ENCODE measurements around the gene NUP54. TPM values are rescaled to one million over a fixed set of nuclear protein-coding genes. Genes with fewer than 3 reads are reported as not detected.

Gene NUP54
- total and polyA plus RNA-seq, 9 of the 15 experiments (the other 6 are each of a cell fraction or from before 2014, with no cell fraction given): 29.6 to 115 (median 67.7) TPM

- Histone ChIP-seq H3K9me1 (ENCODE audit: control insufficient read depth, insufficient read depth, low read length) (no peaks in the 10 kb centered on the region), H3K36me3 (ENCODE audit: control insufficient read depth, insufficient read depth, low read length) (peaks cover 7% of the 10 kb centered on the region; the same call in 1 of the 3 replicates), H3K9me3 (replicated peaks; ENCODE audit: control insufficient read depth, insufficient read depth, low read depth, low read length) (no peaks in the 10 kb centered on the region), H3K4me3 (no peak overlapping the region), H2AFZ (ENCODE audit: low read depth, low read length) (no peak overlapping the region), H3K4me1 (replicated peaks in 1 of 2; ENCODE audit: control insufficient read depth in 2 of 2, insufficient read depth in 2 of 2, low read length in 2 of 2) (no peaks in the 10 kb centered on the region), H3K27me3 (ENCODE audit: control insufficient read depth in 2 of 2, insufficient read depth in 2 of 2, low read length in 2 of 2) (no peaks in the 10 kb centered on the region), H3K9ac (ENCODE audit: insufficient read depth in 1 of 2, low read depth in 2 of 2, low read length in 2 of 2) (no peak overlapping the region), H3K4me2 (ENCODE audit: insufficient read depth, low read length) (no peak overlapping the region), H4K20me1 (replicated peaks; ENCODE audit: control insufficient read depth, insufficient read depth, low read length) (no peaks in the 10 kb centered on the region), H3K79me2 (ENCODE audit: control insufficient read depth, insufficient read depth, low read length) (no peaks in the 10 kb centered on the region), H3K27ac (ENCODE audit: extremely low read depth, low read depth, low read length) (no peak overlapping the region)
- intact Hi-C loops (cut with micrococcal nuclease): no loop called here
- no peak for FAIRE-seq
- in situ Hi-C loops (cut with MboI): no loop called here
- BruUV-seq (replicated peaks): no TSS peak
- 0% methylated on average over 2 of the region's 2 CpGs for whole genome bisulfite sequencing (ENCODE audit: insufficient coverage, low coverage, missing lambda C conversion rate)
- CTCF ChIA-PET (ENCODE audit: low intra/inter-chr PET ratio): no interaction called here
- TF ChIP-seq, protein P1, sequence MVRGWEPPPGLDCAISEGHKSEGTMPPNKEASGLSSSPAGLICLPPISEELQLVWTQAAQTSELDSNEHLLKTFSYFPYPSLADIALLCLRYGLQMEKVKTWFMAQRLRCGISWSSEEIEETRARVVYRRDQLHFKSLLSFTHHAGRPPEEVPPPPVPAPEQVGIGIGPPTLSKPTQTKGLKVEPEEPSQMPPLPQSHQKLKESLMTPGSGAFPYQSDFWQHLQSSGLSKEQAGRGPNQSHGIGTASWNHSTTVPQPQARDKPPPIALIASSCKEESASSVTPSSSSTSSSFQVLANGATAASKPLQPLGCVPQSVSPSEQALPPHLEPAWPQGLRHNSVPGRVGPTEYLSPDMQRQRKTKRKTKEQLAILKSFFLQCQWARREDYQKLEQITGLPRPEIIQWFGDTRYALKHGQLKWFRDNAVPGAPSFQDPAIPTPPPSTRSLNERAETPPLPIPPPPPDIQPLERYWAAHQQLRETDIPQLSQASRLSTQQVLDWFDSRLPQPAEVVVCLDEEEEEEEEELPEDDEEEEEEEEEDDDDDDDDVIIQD (CRISPR knock-in tag; IDR thresholded peaks at IDR 0.05): no peak
- TF ChIP-seq KDM4B (IDR thresholded peaks at IDR 0.05; ENCODE audit: borderline replicate concordance in 2 of 2, low read depth in 1 of 2): no peak
- peak; percentile 85 for TF ChIP-seq NFIC (IDR thresholded peaks at IDR 0.05)
- no peak for ATAC-seq
- peak in 1 of 4 experiments; percentile 25 for DNase-seq (ENCODE audit: extremely low read depth in 1 of 4, low spot score in 3 of 4)
- POLR2A ChIA-PET: interaction anchor here (1.0 kb wide), 1 partner anchor 9 kb away, joined by 4 read pairs; no protein-coding TSS in a partner anchor
These were observed 8.4 kb upstream of the NUP54 start for GRCh38 chr4:76156635-76157034.

DNA sequence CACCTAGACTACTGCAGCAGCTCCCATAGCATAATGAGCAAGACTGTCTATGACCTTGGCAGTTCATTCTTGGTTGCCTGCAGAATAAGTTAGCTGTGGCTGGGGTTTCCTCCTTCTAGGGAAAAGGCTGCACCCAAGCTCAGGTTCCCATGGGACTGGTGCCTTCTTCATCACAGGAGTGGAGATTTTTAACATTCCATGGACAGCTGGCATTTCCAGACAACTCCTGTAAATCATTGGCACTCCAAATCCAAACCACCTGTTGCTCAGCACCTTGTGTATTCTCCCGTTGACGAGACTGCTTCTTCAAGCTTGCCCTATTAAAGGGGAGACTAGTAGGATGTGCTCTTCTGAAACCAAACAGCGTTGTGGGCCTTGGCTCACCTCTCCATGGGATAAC, 7.8 kb upstream of the NUP54 start:
- POLR2A ChIA-PET: interaction anchor here (0.9 to 1.0 kb wide), 2 partner anchors 8 to 233 kb away, joined by 3 to 4 read pairs; no protein-coding TSS in a partner anchor
- in situ Hi-C loops (cut with MboI): no loop called here
- no peak for TF ChIP-seq TAL1 (IDR thresholded peaks at IDR 0.05)
- no peak for TF ChIP-seq OTX1 (CRISPR knock-in tag; IDR thresholded peaks at IDR 0.05)
- no peak for TF ChIP-seq ZNF644 (tag; IDR thresholded peaks at IDR 0.05; ENCODE audit: low read depth)
- no peak for TF ChIP-seq NFXL1 (CRISPR knock-in tag; IDR thresholded peaks at IDR 0.05)
- TF ChIP-seq NCOA6 (IDR thresholded peaks at IDR 0.05): no peak
- no peak for TF ChIP-seq RHOXF2B (CRISPR knock-in tag; conservative IDR thresholded peaks at IDR 0.05)
- no peak for TF ChIP-seq ZNF589 (CRISPR knock-in tag; IDR thresholded peaks at IDR 0.05; ENCODE audit: low read depth)
- TF ChIP-seq ZKSCAN3 (CRISPR knock-in tag; IDR thresholded peaks at IDR 0.05): no peak
- TF ChIP-seq RBM34 (IDR thresholded peaks at IDR 0.05; ENCODE audit: borderline replicate concordance, insufficient read depth, low read length): no peak
- no peak for TF ChIP-seq ZNF551 (CRISPR knock-in tag; IDR thresholded peaks at IDR 0.05)
- no peak for TF ChIP-seq ZNF79 (CRISPR knock-in tag; IDR thresholded peaks at IDR 0.05; ENCODE audit: low read depth)
- no peak for TF ChIP-seq SAFB (IDR thresholded peaks at IDR 0.05; ENCODE audit: borderline replicate concordance, low read depth, low read length)
- no peak for TF ChIP-seq SRSF3 (IDR thresholded peaks at IDR 0.05; ENCODE audit: insufficient read depth, low read length)
- TF ChIP-seq PHF21A (IDR thresholded peaks at IDR 0.05; ENCODE audit: borderline replicate concordance, low read depth): no peak
- no peak for TF ChIP-seq ZNF830 (CRISPR knock-in tag; IDR thresholded peaks at IDR 0.05)

More for the DNA sequence above, 7.8 kb upstream of the NUP54 start:
- Histone ChIP-seq H3K9me3 (replicated peaks; ENCODE audit: control insufficient read depth, insufficient read depth, low read depth, low read length) (no peaks in the 10 kb centered on the region), H3K9ac (ENCODE audit: insufficient read depth in 1 of 2, low read depth in 2 of 2, low read length in 2 of 2) (no peak overlapping the region), H4K20me1 (replicated peaks; ENCODE audit: control insufficient read depth, insufficient read depth, low read length) (no peaks in the 10 kb centered on the region), H3K27me3 (ENCODE audit: control insufficient read depth in 2 of 2, insufficient read depth in 2 of 2, low read length in 2 of 2) (no peaks in the 10 kb centered on the region), H3K4me1 (replicated peaks in 1 of 2; ENCODE audit: control insufficient read depth in 2 of 2, insufficient read depth in 2 of 2, low read length in 2 of 2) (no peaks in the 10 kb centered on the region), H2AFZ (ENCODE audit: low read depth, low read length) (no peak overlapping the region), H3K4me2 (ENCODE audit: insufficient read depth, low read length) (no peak overlapping the region), H3K9me1 (ENCODE audit: control insufficient read depth, insufficient read depth, low read length) (no peaks in the 10 kb centered on the region), H3K79me2 (ENCODE audit: control insufficient read depth, insufficient read depth, low read length) (no peaks in the 10 kb centered on the region), H3K36me3 (ENCODE audit: control insufficient read depth, insufficient read depth, low read length) (peaks cover under 1% of the 10 kb centered on the region; the same call in 1 of the 3 replicates), H3K27ac (ENCODE audit: extremely low read depth, low read depth, low read length) (no peak overlapping the region), H3K4me3 (no peak overlapping the region)
- DNase-seq (ENCODE audit: extremely low read depth in 1 of 4, low spot score in 3 of 4) (no peak), ATAC-seq (no peak), FAIRE-seq (no peak)
- CTCF ChIA-PET (ENCODE audit: low intra/inter-chr PET ratio): no interaction called here
- no TSS peak for BruUV-seq (replicated peaks)
- intact Hi-C loops (cut with micrococcal nuclease): no loop called here
- 58% methylated on average over 3 of the region's 3 CpGs for WGBS (ENCODE audit: insufficient coverage, low coverage, missing lambda C conversion rate)

Data from K562 (cell line).